Fibroblast of the conjunctiva (primary cell): ENCODE data around the gene MOV10.
"Not testable (repeated sequence)": the region's sequence is repeated elsewhere in the genome, so short reads cannot be mapped to it uniquely, and the experiment has no call there.

ENCODE experiments used
- DNase-seq: peaks from one replicate; pipeline ENCODE4 v3.0.0-alpha.2; 2010; ENCODE audit warnings: low read depth

Gene MOV10

DNA sequence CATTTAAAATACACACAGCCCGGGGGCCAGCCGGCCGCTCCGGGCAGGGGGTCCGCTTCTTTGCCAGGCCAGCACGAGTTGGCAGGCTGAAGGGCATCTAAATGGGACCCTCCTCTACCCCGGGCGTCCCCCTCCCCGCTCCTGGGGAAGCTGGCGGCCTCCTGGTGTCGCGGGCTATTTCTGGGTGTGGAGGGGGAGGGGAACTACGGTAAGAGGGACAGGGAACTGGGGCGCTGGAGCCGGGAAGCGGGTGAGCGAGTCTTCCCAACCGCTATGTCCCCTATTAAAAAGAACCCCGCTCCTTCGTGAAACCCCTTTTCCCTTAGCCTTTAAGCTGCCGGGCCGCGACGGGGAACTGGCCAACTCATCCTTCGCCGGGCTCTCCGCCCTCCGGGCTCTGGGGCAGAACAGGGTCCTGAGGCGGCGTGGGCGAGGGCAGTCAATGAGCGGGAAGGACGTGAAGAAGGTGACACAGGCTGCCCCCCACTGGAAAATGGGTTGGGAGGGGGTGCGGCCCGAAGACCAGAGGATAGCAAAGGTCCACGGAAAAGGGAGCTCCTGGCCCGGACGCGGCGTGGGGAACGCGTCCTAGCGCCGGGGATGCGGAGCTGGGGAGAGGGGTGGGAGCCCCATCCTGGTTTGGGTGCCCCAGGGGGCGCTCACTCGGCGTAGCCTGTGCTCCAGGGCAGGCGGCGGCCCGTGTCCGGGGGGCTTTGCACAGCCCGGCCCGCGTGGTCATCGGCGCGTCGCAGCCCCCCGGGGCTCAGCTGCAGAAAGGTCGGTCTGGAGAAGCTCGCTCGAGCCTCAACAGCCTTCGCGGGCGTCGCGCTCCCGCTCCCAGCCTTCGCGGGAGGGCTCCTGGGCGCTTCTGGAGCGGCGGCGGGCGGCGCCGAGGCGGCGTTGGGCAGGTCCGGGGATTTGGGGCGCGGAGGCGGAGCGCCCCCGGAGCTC lies 40.1 kb downstream of the MOV10 start:
- no peak for DNase-seq

GRCh38 chr1:112715264-112716053 lies 41.0 kb downstream of the MOV10 start, which contains the start of gene PPM1J:
Gene PPM1J, minus strand, starts transcription at chr1:112715332. Its CDS starts 31 bp downstream, at chr1:112715301.
- peak; percentile 86 for DNase-seq

DNA sequence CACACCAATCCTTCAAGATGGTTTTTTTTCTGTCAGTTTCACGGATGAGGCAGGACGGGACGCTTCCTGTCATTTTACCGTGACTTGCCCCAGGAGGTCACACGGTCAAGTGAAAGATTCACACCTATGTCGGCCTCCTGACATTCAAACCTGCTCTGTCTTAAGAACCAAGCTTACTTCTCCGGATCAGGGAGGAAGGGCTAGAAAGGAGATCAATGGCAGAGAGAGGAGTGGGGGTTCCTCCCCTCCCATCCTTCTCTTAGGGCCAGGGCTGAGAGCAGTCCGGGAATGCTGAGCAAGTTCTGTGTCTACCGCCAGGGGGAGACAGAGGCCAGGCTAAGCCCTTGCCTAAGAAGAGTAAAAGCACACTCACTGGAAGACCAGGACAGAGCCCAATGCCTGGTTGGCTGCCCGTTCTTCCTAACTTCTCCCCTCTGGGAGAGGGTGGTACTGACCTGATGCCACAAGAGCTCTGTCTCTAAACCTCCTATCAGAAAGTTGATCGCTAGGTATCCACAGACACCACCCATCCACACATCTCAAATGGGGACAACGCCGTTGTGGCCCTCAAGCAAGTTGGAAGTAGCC lies 41.8 kb downstream of the MOV10 start:
- peak; percentile 88 for DNase-seq

DNA sequence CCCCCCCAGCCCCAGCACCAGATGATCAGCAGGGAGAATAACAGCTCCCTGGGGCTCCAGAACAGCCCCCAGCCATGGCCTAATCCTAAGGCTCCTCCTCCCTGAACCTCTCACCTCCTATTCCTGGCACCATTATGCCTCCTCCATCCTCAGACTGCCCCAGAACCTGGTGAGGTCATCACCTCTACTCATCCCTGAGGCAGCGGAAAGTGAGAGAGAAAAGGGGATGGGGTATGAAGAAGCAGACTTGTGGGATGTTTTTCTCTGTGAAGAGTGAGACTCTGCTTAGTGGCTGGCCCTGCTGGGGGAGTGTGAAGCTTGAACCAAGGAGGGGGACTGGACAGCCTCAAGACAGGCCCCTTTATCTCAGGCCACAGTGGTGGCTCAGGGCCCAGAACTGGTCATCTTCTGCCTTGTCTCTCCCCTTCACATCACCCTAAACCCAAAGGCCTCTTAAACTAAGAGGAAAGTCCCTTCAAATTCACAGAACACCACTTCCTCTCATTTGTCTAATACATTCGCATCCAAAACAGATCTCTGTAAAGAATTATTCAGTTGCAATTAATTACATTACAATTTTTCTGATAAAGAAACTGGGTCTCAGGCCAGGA lies 42.9 kb downstream of the MOV10 start:
- DNase-seq: no peak

GRCh38 chr1:112718691-112719418 lies 44.4 kb downstream of the MOV10 start:
- no peak for DNase-seq

DNA sequence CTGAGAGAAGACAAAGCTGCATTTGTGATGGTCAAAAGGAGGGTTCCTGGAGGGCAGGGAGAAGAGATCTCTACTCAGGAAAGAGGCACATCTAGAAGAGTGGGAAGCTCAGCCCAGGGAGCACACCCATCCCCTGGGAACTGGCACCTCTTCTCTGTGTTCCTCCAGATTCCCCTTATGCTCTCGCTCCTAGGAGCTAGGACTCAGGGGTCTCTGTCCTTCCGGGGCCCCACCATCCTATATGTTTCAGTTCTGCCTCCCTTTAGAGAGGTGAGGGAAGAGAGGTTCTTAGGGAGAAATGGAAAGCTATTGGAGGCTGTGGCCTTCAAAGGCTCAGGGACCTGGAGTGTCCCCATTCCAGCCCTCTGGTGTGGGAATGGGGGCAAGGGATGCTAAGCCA lies 45.2 kb downstream of the MOV10 start:
- DNase-seq: no peak

DNA sequence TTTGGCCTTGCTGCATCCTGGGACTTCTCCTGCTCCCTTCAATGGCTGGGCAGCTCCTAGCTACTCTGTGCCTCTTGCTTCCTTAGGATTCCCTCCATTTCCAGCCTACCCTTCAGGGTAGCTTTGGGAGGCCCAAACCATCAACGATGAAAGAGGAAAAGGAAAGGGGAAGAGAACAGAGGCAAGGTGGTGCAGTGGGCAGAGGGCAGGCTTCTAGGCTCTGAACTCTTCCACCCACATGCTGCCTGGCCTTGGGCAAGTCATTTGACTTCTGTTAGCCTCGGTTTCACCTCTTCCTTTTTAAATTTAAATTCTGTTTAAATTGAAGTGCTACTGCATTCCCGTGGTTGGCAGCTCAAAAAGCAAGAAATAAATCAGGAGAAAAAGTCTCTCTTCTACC lies 46.3 kb downstream of the MOV10 start:
- DNase-seq: no peak

- not testable (repeated sequence) for DNase-seq
Measured at GRCh38 chr1:112721294-112721693, 46.8 kb downstream of the MOV10 start.

GRCh38 chr1:112721966-112722524 lies 47.6 kb downstream of the MOV10 start:
- no peak for DNase-seq

DNA sequence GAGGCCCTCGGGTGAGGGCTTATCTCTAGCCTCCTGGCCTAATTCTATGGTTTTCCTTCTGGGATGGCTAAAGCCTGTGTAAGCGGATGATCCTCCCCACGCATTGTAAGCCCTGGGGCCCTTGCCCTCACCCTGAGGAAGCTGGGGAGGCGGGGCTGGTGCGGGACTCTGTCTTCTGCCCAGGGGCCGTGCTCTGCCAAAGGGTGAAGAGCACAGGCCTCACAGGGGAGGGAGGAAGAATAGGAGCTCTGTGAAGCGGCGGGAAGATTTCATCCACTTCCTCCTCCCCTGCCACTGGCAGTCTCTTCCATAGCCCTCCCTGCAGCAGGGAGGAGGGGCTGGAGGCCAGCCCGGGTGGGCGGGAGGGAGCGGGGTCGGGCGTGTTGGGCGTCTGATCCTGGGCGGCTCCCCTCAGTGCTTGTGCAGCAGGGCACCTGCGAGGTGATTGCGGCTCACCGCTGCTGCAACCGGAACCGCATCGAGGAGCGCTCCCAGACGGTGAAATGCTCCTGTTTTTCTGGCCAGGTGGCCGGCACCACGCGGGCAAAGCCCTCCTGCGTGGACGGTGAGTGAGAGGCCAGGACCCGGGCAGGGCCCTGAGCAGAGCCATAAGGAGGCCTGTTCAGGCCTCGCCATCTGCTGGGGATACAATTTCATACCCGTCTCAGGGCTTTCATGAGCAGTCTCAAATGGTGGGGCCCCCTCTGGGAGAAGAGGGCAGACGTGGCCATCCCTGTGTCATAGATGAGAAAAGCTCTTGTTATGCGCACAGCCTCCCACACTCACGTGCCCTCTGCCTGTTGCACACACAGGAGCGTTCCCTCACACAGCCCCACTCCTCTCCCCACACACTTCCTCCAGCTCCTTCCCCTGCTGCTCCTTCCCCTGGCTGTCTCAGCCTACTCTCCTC lies 48.4 kb downstream of the MOV10 start:
- DNase-seq: no peak

- DNase-seq: no peak
Measured at GRCh38 chr1:112723511-112723839, 49.0 kb downstream of the MOV10 start.

DNA sequence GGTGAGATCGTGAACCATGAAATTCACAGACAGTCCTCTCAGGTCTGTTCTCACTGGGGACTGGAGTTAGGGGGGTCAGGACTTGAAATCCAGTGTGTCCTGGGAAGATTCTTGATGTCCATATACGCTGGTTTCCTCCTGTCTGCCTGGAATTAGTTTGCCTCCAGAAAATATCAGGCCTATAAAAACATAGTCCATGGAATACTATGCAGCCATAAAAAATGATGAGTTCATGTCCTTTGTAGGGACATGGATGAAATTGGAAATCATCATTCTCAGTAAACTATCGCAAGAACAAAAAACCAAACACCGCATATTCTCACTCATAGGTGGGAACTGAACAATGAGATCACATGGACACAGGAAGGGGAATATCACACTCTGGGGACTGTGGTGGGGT lies 49.8 kb downstream of the MOV10 start:
- not testable (repeated sequence) for DNase-seq

- no peak for DNase-seq
Measured at GRCh38 chr1:112727716-112728115, 53.3 kb downstream of the MOV10 start.

DNA sequence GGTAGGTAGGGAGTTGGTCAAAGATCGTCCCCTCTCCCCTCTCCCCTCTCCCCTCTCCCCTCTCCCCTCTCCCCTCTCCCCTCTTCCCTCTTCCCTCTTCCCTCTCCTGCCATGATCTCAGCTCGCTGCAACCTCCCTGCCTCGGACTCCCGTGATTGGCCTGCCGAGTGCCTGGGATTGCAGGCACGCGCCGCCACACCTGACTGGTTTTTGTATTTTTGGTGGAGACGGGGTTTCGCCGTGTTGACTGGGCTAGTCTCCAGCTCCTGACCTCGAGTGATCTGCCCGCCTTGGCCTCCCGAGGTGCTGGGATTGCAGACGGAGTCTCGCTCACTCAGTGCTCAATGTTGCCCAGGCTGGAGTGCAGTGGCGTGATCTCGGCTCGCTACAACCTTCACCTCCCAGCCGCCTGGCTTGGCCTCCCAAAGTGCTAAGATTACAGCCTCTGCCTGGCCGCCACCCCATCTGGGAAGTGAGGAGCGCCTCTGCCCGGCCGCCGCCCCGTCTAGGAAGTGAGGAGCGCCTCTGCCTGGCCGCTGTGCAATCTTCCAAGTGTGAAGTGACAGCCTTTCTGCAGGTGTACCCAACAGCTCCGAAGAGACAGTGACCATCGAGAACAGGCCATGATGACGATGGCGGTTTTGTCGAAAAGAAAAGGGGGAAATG lies 54.0 kb downstream of the MOV10 start:
- DNase-seq: not testable (repeated sequence)

- DNase-seq: not testable (repeated sequence)
Measured at GRCh38 chr1:112729011-112729410, 54.6 kb downstream of the MOV10 start.

- no peak for DNase-seq
Measured at GRCh38 chr1:112729909-112730308, 55.5 kb downstream of the MOV10 start.

GRCh38 chr1:112731451-112731850 lies 57.0 kb downstream of the MOV10 start:
- no peak for DNase-seq

DNA sequence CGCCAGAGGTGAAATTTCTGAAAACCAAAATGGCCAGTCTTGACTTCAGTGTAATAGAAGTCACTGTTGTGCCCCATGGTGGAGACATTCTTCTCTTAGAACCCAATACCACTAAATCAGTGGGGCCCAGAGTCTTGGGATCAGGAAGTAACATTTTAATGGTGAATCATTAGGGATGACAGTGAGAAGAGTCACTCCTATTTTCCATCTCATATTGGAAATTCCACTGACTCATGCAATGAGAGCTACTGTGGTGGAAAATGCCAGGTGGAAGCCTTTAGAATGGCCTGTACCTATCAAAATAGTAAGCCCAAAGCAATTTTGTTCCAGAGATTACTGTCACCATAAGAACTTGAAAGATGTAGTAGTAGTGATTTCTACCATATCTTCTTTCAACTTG lies 61.3 kb downstream of the MOV10 start:
- DNase-seq: no peak

GRCh38 chr1:112737573-112737972 lies 63.1 kb downstream of the MOV10 start:
- DNase-seq: no peak
